Activated CD8-positive, alpha-beta memory T cell treated with anti-CD3 and anti-CD28 coated beads, Interleukin-2, amount 50 U/mL, for 24 hours (primary cell): ENCODE data around the gene KIF12.
"Not testable (repeated sequence)": the region's sequence is repeated elsewhere in the genome, so short reads cannot be mapped to it uniquely, and the experiment has no call there.

ENCODE experiments used
- DNase-seq: peaks from one replicate; pipeline ENCODE4 v3.0.0-alpha.2; 2020; ENCODE audit errors: extremely low read depth

The KIF12 gene

GRCh38 chr9:114047717-114048116, 51.4 kb downstream of the KIF12 start:
- no peak for DNase-seq

- no peak for DNase-seq
Measured at GRCh38 chr9:114046875-114047274, 52.2 kb downstream of the KIF12 start.

- DNase-seq = no peak
Measured at GRCh38 chr9:114046237-114046755, 52.8 kb downstream of the KIF12 start.

- not testable (repeated sequence) for DNase-seq
Measured at GRCh38 chr9:114043660-114044059, 55.4 kb downstream of the KIF12 start.
